Liver (tissue), 9 donors: ENCODE measurements around the gene HPGD. TPM values are rescaled to one million over a fixed set of nuclear protein-coding genes. Genes with fewer than 3 reads are reported as not detected.
A peak's percentile ranks its signal among the peaks of the same experiment; 100 is the strongest.

Experiments used
- DNase-seq: peaks from one replicate; pipeline ENCODE4 v3.0.0-alpha.2; 2017; ENCODE audit warnings: low spot score
- H3K27ac ChIP-seq, 2 donors: one replicate each; pipeline ENCODE4 v1.7.0; 2013; ENCODE audit warnings: inconsistent platforms in 2 of 2, low read length in 2 of 2, control low read depth in 1 of 2, low read depth in 1 of 2, mild to moderate bottlenecking in 1 of 2
- H3K27me3 ChIP-seq, 4 donors: one replicate each; pipeline versions ENCODE4 v1.6.1 to v1.7.0; 2013; ENCODE audit warnings: low read length in 3 of 4, inconsistent platforms in 1 of 4, mild to moderate bottlenecking in 1 of 4, moderate library complexity in 1 of 4; ENCODE audit not compliant: control insufficient read depth in 4 of 4, insufficient read depth in 4 of 4
- H3K36me3 ChIP-seq, 4 donors: one replicate each; pipeline versions ENCODE4 v1.6.1 to v1.7.0; 2013; ENCODE audit warnings: low read length in 3 of 4, mild to moderate bottlenecking in 3 of 4, low read depth in 1 of 4, moderate library complexity in 1 of 4; ENCODE audit not compliant: control insufficient read depth in 4 of 4, insufficient read depth in 3 of 4
- H3K4me1 ChIP-seq, 4 donors: one replicate each; pipeline versions ENCODE4 v1.6.1 to v1.7.0; 2013; ENCODE audit warnings: low read length in 3 of 4, mild to moderate bottlenecking in 3 of 4, moderate library complexity in 1 of 4; ENCODE audit not compliant: control insufficient read depth in 4 of 4, insufficient read depth in 4 of 4
- H3K4me3 ChIP-seq, 3 donors: one replicate each; pipeline versions ENCODE4 v1.6.1 to v1.7.0; 2013; ENCODE audit warnings: low read length in 3 of 3, control low read depth in 1 of 3, low read depth in 1 of 3, mild to moderate bottlenecking in 1 of 3
- H3K9ac ChIP-seq, 2 donors: one replicate each; pipeline ENCODE4 v1.7.0; 2013; ENCODE audit warnings: low read length in 2 of 2, mild to moderate bottlenecking in 2 of 2, moderate library complexity in 2 of 2, control low read depth in 1 of 2, low read depth in 1 of 2
- H3K9me3 ChIP-seq, 4 donors: one replicate each; pipeline versions ENCODE4 v1.6.1 to v1.7.0; 2013; ENCODE audit warnings: low read length in 3 of 4; ENCODE audit not compliant: control insufficient read depth in 4 of 4
- EGR1 ChIP-seq, 2 donors: IDR thresholded peaks; 2 replicates each; pipeline ENCODE4 v1.6.1; 2016 to 2018; ENCODE audit warnings: antibody characterized with exemption in 2 of 2, low read depth in 2 of 2
- FOXA1 ChIP-seq: IDR thresholded peaks from 2 replicates; pipeline ENCODE4 v1.6.1; 2016; ENCODE audit warnings: antibody characterized with exemption
- FOXA2 ChIP-seq: IDR thresholded peaks from 2 replicates; pipeline ENCODE4 v1.6.1; 2016; ENCODE audit warnings: antibody characterized with exemption
- HNF4A ChIP-seq, 2 donors: conservative IDR thresholded peaks; 2 replicates each; pipeline ENCODE4 v1.6.1; 2016; ENCODE audit warnings: antibody characterized with exemption in 2 of 2, mild to moderate bottlenecking in 2 of 2
- HNF4G ChIP-seq: IDR thresholded peaks from 2 replicates; pipeline ENCODE4 v1.6.1; 2016; ENCODE audit warnings: antibody characterized with exemption
- NR2F2 ChIP-seq: IDR thresholded peaks from 2 replicates; pipeline ENCODE4 v1.6.1; 2016; ENCODE audit warnings: antibody characterized with exemption
- RAD21 ChIP-seq, 2 donors: IDR thresholded peaks; 2 replicates each; pipeline ENCODE4 v1.6.1; 2016; ENCODE audit warnings: antibody characterized with exemption in 2 of 2, mild to moderate bottlenecking in 2 of 2
- REST ChIP-seq: IDR thresholded peaks from 2 replicates; pipeline ENCODE4 v1.6.1; 2016; ENCODE audit warnings: antibody characterized with exemption, mild to moderate bottlenecking
- SP1 ChIP-seq: IDR thresholded peaks from 2 replicates; pipeline ENCODE4 v1.6.1; 2018; ENCODE audit warnings: antibody characterized with exemption, mild to moderate bottlenecking
- TAF1 ChIP-seq: conservative IDR thresholded peaks from 2 replicates; pipeline ENCODE4 v1.6.1; 2016; ENCODE audit warnings: antibody characterized with exemption, mild to moderate bottlenecking
- YY1 ChIP-seq: IDR thresholded peaks from 2 replicates; pipeline ENCODE4 v1.6.1; 2016; ENCODE audit warnings: antibody characterized with exemption, mild to moderate bottlenecking
- WGBS: extraction: QIAGEN DNeasy Blood & Tissue Kit; methylation state at CpG from one replicate; pipeline ENCODE4 v1.1.7; 2013; 5-methylcytosine and 5-hydroxymethylcytosine counted together
- polyA plus RNA-seq, 2 donors: library from polyadenylated mRNA; stranded (reverse) in 1 of 2; unstranded in 1 of 2; fragments of 200-250 nt in 1 of 2; fragments of >200 nt in 1 of 2; fragmentation: Nextera tagmentation in 1 of 2; extraction: Ambion mirVana in 1 of 2; gene quantifications; one replicate each; pipeline versions ENCODE4 v1.2.1 to v1.2.3, GENCODE V29; 2013 to 2015
- total RNA-seq, 2 donors: library from RNA; depleted of rRNA; stranded (reverse); fragments of >200 nt; gene quantifications; one replicate each; pipeline ENCODE4 v1.2.3, GENCODE V29; 2014
- donor health status: healthy.
- donor health status: healthy.
- donor health status: healthy.
- donor health status: healthy.
- donor health status: healthy.

HPGD gene
- total and polyA plus RNA-seq, 4 donors: 7.9 to 113 (median 57.1) TPM

GRCh38 chr4:174524242-174524641 lies 2.0 kb upstream of the HPGD start:
- Histone ChIP-seq H3K27me3 (no peaks in the 10 kb centered on the region), H3K36me3 (no peaks in the 10 kb centered on the region), H3K9ac (no peak overlapping the region), H3K4me1 (peaks cover 0 to 10% (median 4%) of the 10 kb centered on the region in 4 donors), H3K4me3 (no peak overlapping the region), H3K27ac (no peak overlapping the region), H3K9me3 (no peaks in the 10 kb centered on the region)
- WGBS: 42% methylated on average over 4 of the region's 4 CpGs
- TF ChIP-seq HNF4A (conservative IDR thresholded peaks at IDR 0.05): no peak
- no peak for TF ChIP-seq FOXA2
- TF ChIP-seq HNF4G: no peak
- TF ChIP-seq EGR1 (IDR thresholded peaks at IDR 0.05; ENCODE audit: low read depth in 2 of 2): no peak
- no peak for TF ChIP-seq REST
- no peak for TF ChIP-seq FOXA1
- TF ChIP-seq SP1: no peak
- no peak for TF ChIP-seq RAD21 (IDR thresholded peaks at IDR 0.05)
- no peak for TF ChIP-seq TAF1
- no peak for DNase-seq

GRCh38 chr4:174523025-174523693 lies 871 bp upstream of the HPGD start:
- TF ChIP-seq REST (no peak), YY1 (peak; percentile 30), NR2F2 (no peak), HNF4G (no peak)
- DNase-seq: no peak
- 12% methylated on average over 10 of the region's 10 CpGs for WGBS
- Histone ChIP-seq H3K4me3 (peak overlapping the region; percentile 76 to 91 (median 89)), H3K27me3 (no peaks in the 10 kb centered on the region), H3K36me3 (no peaks in the 10 kb centered on the region), H3K9me3 (no peaks in the 10 kb centered on the region), H3K9ac (peak overlapping the region; percentile 63 to 96), H3K4me1 (peaks cover 0 to 15% (median 5%) of the 10 kb centered on the region in 4 donors), H3K27ac (peak overlapping the region; percentile 95 to 97)
